WTC11 (cell line): ENCODE data around the gene SF3B4. TPM values are rescaled to one million over a fixed set of nuclear protein-coding genes. Genes with fewer than 3 reads are reported as not detected.
"Not testable (repeated sequence)": the region's sequence is repeated elsewhere in the genome, so short reads cannot be mapped to it uniquely, and the experiment has no call there.

ENCODE experiments used
- ATAC-seq: fragments of 200-7000 bp; cut with Tn5 transposase; 2 replicates; pipeline ENCODE4 v1.10.0; 2021; ENCODE audit warnings: mild to moderate bottlenecking, moderate library complexity
- CTCF ChIA-PET: fragments of 300-600 bp; sonication (Branson Sonifier 250); formaldehyde crosslinking; loops from one replicate; lab custom pipeline; 2021; ENCODE audit warnings: antibody characterized with exemption; lab: Charles Lee
- POLR2A ChIA-PET: fragments of 350-600 bp; sonication (Branson Sonifier 250); formaldehyde crosslinking; loops from one replicate; lab custom pipeline; 2021; ENCODE audit warnings: antibody characterized with exemption; lab: Charles Lee
- DNase-seq: peaks from one replicate; pipeline ENCODE4 v3.0.0; 2021; ENCODE audit warnings: low spot score
- H3K27ac Mint-ChIP-seq: 2 replicates; pipeline ENCODE4 v1.8.0; 2021; ENCODE audit warnings: mixed read lengths
- H3K27me3 Mint-ChIP-seq: 2 replicates; pipeline ENCODE4 v1.8.0; 2021; ENCODE audit warnings: low read depth, mild to moderate bottlenecking, moderate library complexity, mixed read lengths
- H3K36me3 Mint-ChIP-seq: 2 replicates; pipeline ENCODE4 v1.8.0; 2021; ENCODE audit warnings: mixed read lengths
- H3K4me1 Mint-ChIP-seq: 2 replicates; pipeline ENCODE4 v1.8.0; 2022; ENCODE audit warnings: mixed read lengths
- H3K4me3 Mint-ChIP-seq: 2 replicates; pipeline ENCODE4 v1.8.0; 2021; ENCODE audit warnings: mild to moderate bottlenecking, moderate library complexity, mixed read lengths
- H3K9me3 Mint-ChIP-seq: 2 replicates; pipeline ENCODE4 v1.8.0; 2021; ENCODE audit warnings: mixed read lengths
- AFF4 ChIP-seq: sonication (generic); formaldehyde crosslinking; IDR thresholded peaks from 2 replicates; pipeline ENCODE4 v1.8.1; 2023; ENCODE audit warnings: mild to moderate bottlenecking, missing genetic modification reagents, borderline replicate concordance
- ARID4B ChIP-seq: sonication (generic); formaldehyde crosslinking; IDR thresholded peaks from 2 replicates; pipeline ENCODE4 v1.8.0; 2023; ENCODE audit warnings: missing genetic modification reagents, mild to moderate bottlenecking, borderline replicate concordance
- ATF2 ChIP-seq: sonication (generic); formaldehyde crosslinking; IDR thresholded peaks from 2 replicates; pipeline ENCODE4 v1.8.1; 2022; ENCODE audit warnings: low read depth, missing genetic modification reagents, borderline replicate concordance
- CDX4 ChIP-seq: fragments of 250-450 bp; sonication (Bioruptor Pico); IDR thresholded peaks from 2 replicates; pipeline ENCODE4 v1.9.0; 2021; ENCODE audit warnings: moderate library complexity, mild to moderate bottlenecking, inconsistent platforms, borderline replicate concordance
- CTCF ChIP-seq: fragments of 200-600 bp; IDR thresholded peaks from 2 replicates; pipeline ENCODE4 v1.8.0; 2022; ENCODE audit warnings: antibody characterized with exemption
- FOXJ3 ChIP-seq: sonication (generic); formaldehyde crosslinking; IDR thresholded peaks from 2 replicates; pipeline ENCODE4 v1.9.0; 2021; ENCODE audit warnings: missing genetic modification reagents, mild to moderate bottlenecking, borderline replicate concordance
- FOXK1 ChIP-seq: sonication (generic); formaldehyde crosslinking; IDR thresholded peaks from 2 replicates; pipeline ENCODE4 v1.8.0; 2022; ENCODE audit warnings: mild to moderate bottlenecking, moderate library complexity, missing genetic modification reagents
- IRF2 ChIP-seq: sonication (generic); formaldehyde crosslinking; IDR thresholded peaks from 2 replicates; pipeline ENCODE4 v1.8.0; 2022; ENCODE audit warnings: low read depth, missing genetic modification reagents, borderline replicate concordance
- NR1H2 ChIP-seq: sonication (generic); formaldehyde crosslinking; IDR thresholded peaks from 2 replicates; pipeline ENCODE4 v1.9.0; 2021; ENCODE audit warnings: mild to moderate bottlenecking, moderate library complexity, missing genetic modification reagents
- USF1 ChIP-seq: sonication (generic); formaldehyde crosslinking; IDR thresholded peaks from 2 replicates; pipeline ENCODE4 v1.8.0; 2022; ENCODE audit warnings: mild to moderate bottlenecking, missing genetic modification reagents
- USF2 ChIP-seq: sonication (generic); formaldehyde crosslinking; IDR thresholded peaks from 2 replicates; pipeline ENCODE4 v1.8.1; 2023; ENCODE audit warnings: mild to moderate bottlenecking, missing genetic modification reagents, moderate library complexity
- ZMAT4 ChIP-seq: fragments of 250-450 bp; sonication (Bioruptor Pico); IDR thresholded peaks from 2 replicates; pipeline ENCODE4 v1.9.0; 2021; ENCODE audit warnings: mild to moderate bottlenecking
- ZNF121 ChIP-seq: sonication (generic); formaldehyde crosslinking; IDR thresholded peaks from 2 replicates; pipeline ENCODE4 v1.8.0; 2023; ENCODE audit warnings: missing genetic modification reagents
- total RNA-seq: library from RNA; stranded (reverse); gene quantifications from 3 replicates; pipeline ENCODE4 v1.2.3, GENCODE V29; 2021

The SF3B4 gene
- total RNA-seq, 1 experiment from 2014 or later: 90.1 TPM

GRCh38 chr1:149962736-149963135 lies 35.1 kb upstream of the SF3B4 start (continued):
- TF ChIP-seq ARID4B (CRISPR knock-in tag): no peak
- TF ChIP-seq ZNF121 (CRISPR knock-in tag): no peak
- TF ChIP-seq AFF4 (CRISPR knock-in tag): no peak

- POLR2A ChIA-PET: no interaction called here
- Mint-ChIP-seq H3K9me3 (peaks cover 19% of the 10 kb centered on the region), H3K36me3 (peaks cover 67% of the 10 kb centered on the region), H3K4me3 (no peak overlapping the region), H3K4me1 (no peaks in the 10 kb centered on the region), H3K27ac (no peak overlapping the region), H3K27me3 (no peaks in the 10 kb centered on the region)
- CTCF ChIA-PET: interaction anchor here (0.5 to 1.9 kb wide), 8 partner anchors 20 to 568 kb away, joined by 3 to 10 read pairs (median 4); no protein-coding TSS in a partner anchor
- DNase-seq (peak; percentile 29), ATAC-seq (peak; percentile 73)
- no peak for TF ChIP-seq ATF2 (CRISPR knock-in tag)
- TF ChIP-seq CTCF: peak; percentile 56
Observed at GRCh38 chr1:149962039-149962647, 34.5 kb upstream of the SF3B4 start.

GRCh38 chr1:149957548-149957947 lies 29.9 kb upstream of the SF3B4 start:
- H3K27me3 Mint-ChIP-seq, ATAC-seq, CTCF ChIA-PET, POLR2A ChIA-PET, H3K4me3 Mint-ChIP-seq, H3K27ac Mint-ChIP-seq, H3K4me1 Mint-ChIP-seq, DNase-seq: not testable (repeated sequence)
- H3K9me3 Mint-ChIP-seq: peaks cover 38% of the 10 kb centered on the region
- peaks cover 85% of the 10 kb centered on the region for H3K36me3 Mint-ChIP-seq

- POLR2A ChIA-PET: no interaction called here
- H3K36me3 Mint-ChIP-seq: peaks cover 60% of the 10 kb centered on the region
- H3K4me3 Mint-ChIP-seq: no peak overlapping the region
- no peak for DNase-seq
- ATAC-seq: no peak
- H3K9me3 Mint-ChIP-seq: peaks cover 12% of the 10 kb centered on the region; the same call in 1 of the 2 replicates
- H3K27ac Mint-ChIP-seq: no peak overlapping the region
- H3K27me3 Mint-ChIP-seq: no peaks in the 10 kb centered on the region
- H3K4me1 Mint-ChIP-seq: no peaks in the 10 kb centered on the region
- CTCF ChIA-PET: interaction anchor here (1.1 kb wide), 1 partner anchor 8 kb away, joined by 4 read pairs; no protein-coding TSS in a partner anchor
- TF ChIP-seq IRF2 (CRISPR knock-in tag) (no peak), USF2 (no peak), USF1 (CRISPR knock-in tag) (no peak), ZNF121 (CRISPR knock-in tag) (no peak), NR1H2 (CRISPR knock-in tag) (no peak), FOXK1 (no peak), ZMAT4 (CRISPR knock-in tag) (no peak), FOXJ3 (CRISPR knock-in tag) (no peak), CDX4 (CRISPR knock-in tag) (no peak)
Observed at GRCh38 chr1:149949911-149950310, 22.3 kb upstream of the SF3B4 start.
